DMS79 treated with DMSO at 0.1 percent for 48 hours (cell line): ENCODE results near the gene NFE2L2.
A peak's percentile ranks its signal among the peaks of the same experiment; 100 is the strongest.
"Not testable (repeated sequence)": the region's sequence is repeated elsewhere in the genome, so short reads cannot be mapped to it uniquely, and the experiment has no call there.

Experiments used
- DNase-seq: peaks from one replicate; lab custom pipeline; 2025; lab: John Stamatoyannopoulos, UW

NFE2L2 gene

GRCh38 chr2:177256026-177256425, 8.5 kb downstream of the NFE2L2 start:
- no peak for DNase-seq

GRCh38 chr2:177255227-177255601, 9.3 kb downstream of the NFE2L2 start:
- no peak for DNase-seq

GRCh38 chr2:177254433-177255226, 9.9 kb downstream of the NFE2L2 start:
- no peak for DNase-seq

- DNase-seq, result no peak
These were observed 10.8 kb downstream of the NFE2L2 start for GRCh38 chr2:177253704-177254103.

- no peak for DNase-seq
These were observed 11.6 kb downstream of the NFE2L2 start for GRCh38 chr2:177252808-177253531.

- DNase-seq, result no peak
These were observed 13.4 kb downstream of the NFE2L2 start for GRCh38 chr2:177251165-177251542.

- no peak for DNase-seq
These were observed 14.1 kb downstream of the NFE2L2 start for GRCh38 chr2:177250461-177250860.

GRCh38 chr2:177249038-177249437, 15.5 kb downstream of the NFE2L2 start:
- no peak for DNase-seq

GRCh38 chr2:177247693-177248262, 16.7 kb downstream of the NFE2L2 start:
- no peak for DNase-seq

- DNase-seq, result not testable (repeated sequence)
These were observed 17.9 kb downstream of the NFE2L2 start for GRCh38 chr2:177246523-177247030.

GRCh38 chr2:177246000-177246399, 18.5 kb downstream of the NFE2L2 start:
- no peak for DNase-seq

GRCh38 chr2:177245010-177245422, 19.5 kb downstream of the NFE2L2 start:
- DNase-seq, result no peak

GRCh38 chr2:177244244-177244771, 20.2 kb downstream of the NFE2L2 start:
- DNase-seq, result no peak

GRCh38 chr2:177243476-177243875, 21.1 kb downstream of the NFE2L2 start:
- no peak for DNase-seq

GRCh38 chr2:177243073-177243472, 21.5 kb downstream of the NFE2L2 start:
- DNase-seq, result no peak

- DNase-seq, result peak; percentile 61
These were observed 22.2 kb downstream of the NFE2L2 start for GRCh38 chr2:177242121-177242987.

- DNase-seq, result no peak
These were observed 22.8 kb downstream of the NFE2L2 start for GRCh38 chr2:177241711-177242120.

- no peak for DNase-seq
These were observed 24.4 kb downstream of the NFE2L2 start for GRCh38 chr2:177239932-177240630.

- DNase-seq, result no peak
These were observed 25.5 kb downstream of the NFE2L2 start for GRCh38 chr2:177239053-177239452.

- no peak for DNase-seq
These were observed 26.6 kb downstream of the NFE2L2 start for GRCh38 chr2:177237932-177238331.

GRCh38 chr2:177235855-177236437, 28.6 kb downstream of the NFE2L2 start:
- DNase-seq, result no peak
